B cell (primary cell): ENCODE measurements around the gene ADARB2.

Experiments used
- EZH2 ChIP-seq: IDR thresholded peaks from 2 replicates; pipeline ENCODE4 v1.6.1; 2012; ENCODE audit warnings: borderline replicate concordance, low read depth, mild to moderate bottlenecking, moderate library complexity, low read length; ENCODE audit not compliant: insufficient read depth, poor library complexity, severe bottlenecking
- TF ChIP-seq, protein P1 (sequence below): fragments of 200-600 bp; IDR thresholded peaks from one replicate; pipeline ENCODE4 v1.8.0; 2022; ENCODE audit warnings: antibody characterized with exemption, mild to moderate bottlenecking

DNA sequence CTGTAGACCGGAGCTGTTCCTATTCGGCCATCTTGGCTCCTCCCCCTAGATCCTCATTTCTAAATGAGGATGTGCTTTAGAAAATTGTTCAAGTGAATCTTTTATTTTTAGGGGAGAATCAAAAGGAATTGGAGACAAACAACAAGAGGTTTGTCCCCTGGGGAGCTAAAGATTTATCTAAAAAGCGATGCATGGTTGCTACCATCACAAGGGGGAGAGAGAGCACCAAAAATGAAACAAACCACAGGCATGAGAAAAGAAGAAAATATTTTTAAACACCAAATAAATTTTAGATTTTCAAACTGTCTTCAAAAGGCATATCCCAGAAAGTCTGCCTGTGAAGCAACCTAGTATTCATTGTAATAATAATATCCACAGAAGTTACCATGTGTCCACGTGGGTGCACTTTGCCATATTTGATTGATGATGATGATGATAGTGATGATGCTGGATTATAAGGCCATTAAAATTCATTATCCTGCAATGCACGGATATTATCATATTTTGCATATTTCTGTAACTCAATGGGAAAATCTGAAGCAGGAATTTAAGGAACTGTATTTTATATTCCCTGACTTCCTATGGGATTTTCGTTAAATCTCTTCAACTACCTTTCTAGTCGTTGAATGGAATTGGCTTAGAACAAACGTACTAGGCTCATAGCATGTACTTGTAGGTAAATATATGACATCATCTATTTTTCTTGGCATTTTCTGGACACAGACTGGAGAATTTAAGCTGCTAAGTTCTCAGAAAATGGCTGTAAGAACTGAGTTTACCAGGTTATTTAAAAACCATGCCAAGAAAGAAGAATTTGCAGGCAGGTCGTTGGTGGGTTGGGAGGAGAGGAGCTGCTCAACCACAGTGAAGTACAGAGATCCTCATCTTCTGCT, 509.6 kb downstream of the ADARB2 start:
- TF ChIP-seq, protein P1, sequence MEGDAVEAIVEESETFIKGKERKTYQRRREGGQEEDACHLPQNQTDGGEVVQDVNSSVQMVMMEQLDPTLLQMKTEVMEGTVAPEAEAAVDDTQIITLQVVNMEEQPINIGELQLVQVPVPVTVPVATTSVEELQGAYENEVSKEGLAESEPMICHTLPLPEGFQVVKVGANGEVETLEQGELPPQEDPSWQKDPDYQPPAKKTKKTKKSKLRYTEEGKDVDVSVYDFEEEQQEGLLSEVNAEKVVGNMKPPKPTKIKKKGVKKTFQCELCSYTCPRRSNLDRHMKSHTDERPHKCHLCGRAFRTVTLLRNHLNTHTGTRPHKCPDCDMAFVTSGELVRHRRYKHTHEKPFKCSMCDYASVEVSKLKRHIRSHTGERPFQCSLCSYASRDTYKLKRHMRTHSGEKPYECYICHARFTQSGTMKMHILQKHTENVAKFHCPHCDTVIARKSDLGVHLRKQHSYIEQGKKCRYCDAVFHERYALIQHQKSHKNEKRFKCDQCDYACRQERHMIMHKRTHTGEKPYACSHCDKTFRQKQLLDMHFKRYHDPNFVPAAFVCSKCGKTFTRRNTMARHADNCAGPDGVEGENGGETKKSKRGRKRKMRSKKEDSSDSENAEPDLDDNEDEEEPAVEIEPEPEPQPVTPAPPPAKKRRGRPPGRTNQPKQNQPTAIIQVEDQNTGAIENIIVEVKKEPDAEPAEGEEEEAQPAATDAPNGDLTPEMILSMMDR, result no peak
- no peak for TF ChIP-seq EZH2
